ENCODE results near the gene CDX1. TPM values are rescaled to one million over a fixed set of nuclear protein-coding genes. Genes with fewer than 3 reads are reported as not detected.

The CDX1 gene
- total RNA-seq, 1 donor from 2014 or later, result not detected

- no peaks in the 10 kb centered on the region for H3K9me3 ChIP-seq (replicated peaks)
- no peak for DNase-seq
- peaks cover 63% of the 10 kb centered on the region for H3K4me1 ChIP-seq
- no peak overlapping the region for H3K4me3 ChIP-seq
- intact Hi-C loops (cut with micrococcal nuclease), result no loop called here
- peak overlapping the region; percentile 89 for H3K27ac ChIP-seq (replicated peaks)
- no peak for TF ChIP-seq CTCF (IDR thresholded peaks at IDR 0.05; ENCODE audit: borderline replicate concordance)
- no peaks in the 10 kb centered on the region for H3K27me3 ChIP-seq (ENCODE audit: low read depth)
- H3K36me3 ChIP-seq, result peaks cover 30% of the 10 kb centered on the region
These were observed 33.8 kb upstream of the CDX1 start for GRCh38 chr5:150132740-150133139.

GRCh38 chr5:150133581-150134197 is 32.9 kb upstream of the CDX1 start:
- H3K36me3 ChIP-seq, result peaks cover 25% of the 10 kb centered on the region
- intact Hi-C loops (cut with micrococcal nuclease), result no loop called here
- TF ChIP-seq CTCF (IDR thresholded peaks at IDR 0.05; ENCODE audit: borderline replicate concordance), result no peak
- H3K27me3 ChIP-seq (ENCODE audit: low read depth), result no peaks in the 10 kb centered on the region
- no peak overlapping the region for H3K4me3 ChIP-seq
- H3K9me3 ChIP-seq (replicated peaks), result no peaks in the 10 kb centered on the region
- DNase-seq, result no peak
- H3K27ac ChIP-seq (replicated peaks), result peak overlapping the region; percentile 89
- peaks cover 73% of the 10 kb centered on the region for H3K4me1 ChIP-seq

GRCh38 chr5:150134198-150134588 is 32.4 kb upstream of the CDX1 start:
- peak overlapping the region; percentile 89 for H3K27ac ChIP-seq (replicated peaks)
- H3K27me3 ChIP-seq (ENCODE audit: low read depth), result no peaks in the 10 kb centered on the region
- H3K4me1 ChIP-seq, result peaks cover 78% of the 10 kb centered on the region
- DNase-seq, result no peak
- H3K36me3 ChIP-seq, result peaks cover 20% of the 10 kb centered on the region
- H3K9me3 ChIP-seq (replicated peaks), result no peaks in the 10 kb centered on the region
- no peak for TF ChIP-seq CTCF (IDR thresholded peaks at IDR 0.05; ENCODE audit: borderline replicate concordance)
- no peak overlapping the region for H3K4me3 ChIP-seq
- intact Hi-C loops (cut with micrococcal nuclease), result no loop called here

- Histone ChIP-seq H3K27me3 (ENCODE audit: low read depth) (no peaks in the 10 kb centered on the region), H3K27ac (replicated peaks) (peak overlapping the region; percentile 89), H3K4me3 (no peak overlapping the region), H3K36me3 (peaks cover 19% of the 10 kb centered on the region), H3K9me3 (replicated peaks) (no peaks in the 10 kb centered on the region), H3K4me1 (peaks cover 81% of the 10 kb centered on the region)
- DNase-seq, result no peak
- intact Hi-C loops (cut with micrococcal nuclease), result no loop called here
- no peak for TF ChIP-seq CTCF (IDR thresholded peaks at IDR 0.05; ENCODE audit: borderline replicate concordance)
These were observed 30.8 kb upstream of the CDX1 start for GRCh38 chr5:150135557-150136304.

GRCh38 chr5:150136305-150137167 is 30.0 kb upstream of the CDX1 start:
- H3K4me3 ChIP-seq, result peak overlapping the region; percentile 36
- intact Hi-C loops (cut with micrococcal nuclease), result no loop called here
- H3K27me3 ChIP-seq (ENCODE audit: low read depth), result no peaks in the 10 kb centered on the region
- H3K4me1 ChIP-seq, result peaks cover 89% of the 10 kb centered on the region
- H3K36me3 ChIP-seq, result peaks cover 19% of the 10 kb centered on the region
- no peaks in the 10 kb centered on the region for H3K9me3 ChIP-seq (replicated peaks)
- no peak for DNase-seq
- no peak for TF ChIP-seq CTCF (IDR thresholded peaks at IDR 0.05; ENCODE audit: borderline replicate concordance)
- H3K27ac ChIP-seq (replicated peaks), result peak overlapping the region; percentile 89
